ENCODE data around the gene TNRC6A. TPM values are rescaled to one million over a fixed set of nuclear protein-coding genes. Genes with fewer than 3 reads are reported as not detected.
"Not testable (repeated sequence)": the region's sequence is repeated elsewhere in the genome, so short reads cannot be mapped to it uniquely, and the experiment has no call there.

Gene TNRC6A
- total RNA-seq, 1 experiment from 2014 or later = 84.8 TPM

GRCh38 chr16:24748242-24748641 is 18.8 kb downstream of the TNRC6A start:
- Histone ChIP-seq H3K4me3 (no peak overlapping the region), H3K9me2 (ENCODE audit: insufficient read depth) (no peaks in the 10 kb centered on the region), H3K4me2 (no peak overlapping the region), H3K79me2 (ENCODE audit: low read depth) (peaks cover 98% of the 10 kb centered on the region), H4K20me1 (ENCODE audit: insufficient read depth) (peaks cover 83% of the 10 kb centered on the region), H3K27ac (peak overlapping the region; percentile 42), H3K36me3 (ENCODE audit: low read depth) (peaks cover 25% of the 10 kb centered on the region), H3K27me3 (ENCODE audit: insufficient read depth, low read depth) (no peaks in the 10 kb centered on the region), H3F3A (ENCODE audit: insufficient read depth, low read depth) (peaks cover 34% of the 10 kb centered on the region), H3K4me1 (replicated peaks; ENCODE audit: insufficient read depth) (peaks cover 15% of the 10 kb centered on the region), H2AFZ (no peak overlapping the region), H3K9me3 (ENCODE audit: insufficient read depth, low read depth) (no peaks in the 10 kb centered on the region)
- ChIA-PET CTCF (no interaction called here), POLR2A (ENCODE audit: unreplicated experiment) (interaction anchor here (0.5 kb wide), 1 partner anchor 142 kb away, joined by 10 read pairs; no protein-coding TSS in a partner anchor)
- intact Hi-C loops (cut with micrococcal nuclease; ENCODE audit: unreplicated experiment) = loop anchor here (10.0 kb wide), 1 partner anchor 163 kb away; no protein-coding TSS in a partner anchor
- peak; percentile 40 to 59 for DNase-seq
- no TSS peak for BruUV-seq (replicated peaks)
- no peak for TF ChIP-seq EZH2 (IDR thresholded peaks at IDR 0.05; ENCODE audit: low read depth)

- no TSS peak for BruUV-seq (replicated peaks)
- Histone ChIP-seq H3K4me3 (no peak overlapping the region), H2AFZ (no peak overlapping the region), H3K4me1 (replicated peaks; ENCODE audit: insufficient read depth) (peaks cover 15% of the 10 kb centered on the region), H3K79me2 (ENCODE audit: low read depth) (peaks cover 97% of the 10 kb centered on the region), H3F3A (ENCODE audit: insufficient read depth, low read depth) (peaks cover 36% of the 10 kb centered on the region), H3K36me3 (ENCODE audit: low read depth) (peaks cover 21% of the 10 kb centered on the region), H3K9me3 (ENCODE audit: insufficient read depth, low read depth) (no peaks in the 10 kb centered on the region), H3K9me2 (ENCODE audit: insufficient read depth) (no peaks in the 10 kb centered on the region), H3K4me2 (no peak overlapping the region), H3K27ac (no peak overlapping the region), H4K20me1 (ENCODE audit: insufficient read depth) (peaks cover 75% of the 10 kb centered on the region), H3K27me3 (ENCODE audit: insufficient read depth, low read depth) (no peaks in the 10 kb centered on the region)
- TF ChIP-seq, protein P1, sequence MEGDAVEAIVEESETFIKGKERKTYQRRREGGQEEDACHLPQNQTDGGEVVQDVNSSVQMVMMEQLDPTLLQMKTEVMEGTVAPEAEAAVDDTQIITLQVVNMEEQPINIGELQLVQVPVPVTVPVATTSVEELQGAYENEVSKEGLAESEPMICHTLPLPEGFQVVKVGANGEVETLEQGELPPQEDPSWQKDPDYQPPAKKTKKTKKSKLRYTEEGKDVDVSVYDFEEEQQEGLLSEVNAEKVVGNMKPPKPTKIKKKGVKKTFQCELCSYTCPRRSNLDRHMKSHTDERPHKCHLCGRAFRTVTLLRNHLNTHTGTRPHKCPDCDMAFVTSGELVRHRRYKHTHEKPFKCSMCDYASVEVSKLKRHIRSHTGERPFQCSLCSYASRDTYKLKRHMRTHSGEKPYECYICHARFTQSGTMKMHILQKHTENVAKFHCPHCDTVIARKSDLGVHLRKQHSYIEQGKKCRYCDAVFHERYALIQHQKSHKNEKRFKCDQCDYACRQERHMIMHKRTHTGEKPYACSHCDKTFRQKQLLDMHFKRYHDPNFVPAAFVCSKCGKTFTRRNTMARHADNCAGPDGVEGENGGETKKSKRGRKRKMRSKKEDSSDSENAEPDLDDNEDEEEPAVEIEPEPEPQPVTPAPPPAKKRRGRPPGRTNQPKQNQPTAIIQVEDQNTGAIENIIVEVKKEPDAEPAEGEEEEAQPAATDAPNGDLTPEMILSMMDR (conservative IDR thresholded peaks at IDR 0.05) = no peak
- no peak for TF ChIP-seq EZH2 (IDR thresholded peaks at IDR 0.05; ENCODE audit: low read depth)
- DNase-seq = no peak
- ChIA-PET POLR2A (ENCODE audit: unreplicated experiment) (no interaction called here), CTCF (no interaction called here)
- intact Hi-C loops (cut with micrococcal nuclease; ENCODE audit: unreplicated experiment) = loop anchor here (10.0 kb wide), 1 partner anchor 165 kb away; no protein-coding TSS in a partner anchor
Measured at GRCh38 chr16:24749310-24749709, 19.9 kb downstream of the TNRC6A start.

DNA sequence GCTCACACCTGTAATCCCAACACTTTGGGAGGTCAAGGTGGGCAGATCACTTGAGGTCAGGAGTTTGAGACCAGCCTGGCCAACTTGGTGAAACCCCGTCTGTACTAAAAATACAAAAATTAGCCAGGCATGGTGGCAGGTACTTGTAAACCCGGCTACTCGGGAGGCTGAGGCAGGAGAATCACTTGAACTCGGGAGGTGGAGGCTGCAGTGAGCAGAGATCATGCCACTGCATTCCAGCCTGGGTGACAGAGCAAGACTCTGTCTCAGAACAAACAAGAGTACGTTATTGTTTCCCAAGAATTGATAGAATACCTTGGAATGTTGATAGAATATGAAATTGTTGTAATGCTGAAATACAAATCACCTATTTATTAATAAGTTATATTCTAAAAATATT is 20.4 kb downstream of the TNRC6A start:
- H3K9me3 ChIP-seq (ENCODE audit: insufficient read depth, low read depth); H3K27ac ChIP-seq; DNase-seq; BruUV-seq (replicated peaks); H3K9me2 ChIP-seq (ENCODE audit: insufficient read depth); H3K27me3 ChIP-seq (ENCODE audit: insufficient read depth, low read depth); H3K4me2 ChIP-seq; H2AFZ ChIP-seq; CTCF ChIA-PET; H3K4me3 ChIP-seq: not testable (repeated sequence)
- POLR2A ChIA-PET (ENCODE audit: unreplicated experiment) = interaction anchor here (0.7 kb wide), 1 partner anchor 1220 kb away, joined by 6 read pairs; no protein-coding TSS in a partner anchor
- Histone ChIP-seq H3K36me3 (ENCODE audit: low read depth) (peaks cover 21% of the 10 kb centered on the region), H4K20me1 (ENCODE audit: insufficient read depth) (peaks cover 70% of the 10 kb centered on the region), H3F3A (ENCODE audit: insufficient read depth, low read depth) (peaks cover 36% of the 10 kb centered on the region), H3K79me2 (ENCODE audit: low read depth) (peaks cover 97% of the 10 kb centered on the region), H3K4me1 (replicated peaks; ENCODE audit: insufficient read depth) (peaks cover 15% of the 10 kb centered on the region)
- intact Hi-C loops (cut with micrococcal nuclease; ENCODE audit: unreplicated experiment) = loop anchor here (10.0 kb wide), 1 partner anchor 165 kb away; no protein-coding TSS in a partner anchor

DNA sequence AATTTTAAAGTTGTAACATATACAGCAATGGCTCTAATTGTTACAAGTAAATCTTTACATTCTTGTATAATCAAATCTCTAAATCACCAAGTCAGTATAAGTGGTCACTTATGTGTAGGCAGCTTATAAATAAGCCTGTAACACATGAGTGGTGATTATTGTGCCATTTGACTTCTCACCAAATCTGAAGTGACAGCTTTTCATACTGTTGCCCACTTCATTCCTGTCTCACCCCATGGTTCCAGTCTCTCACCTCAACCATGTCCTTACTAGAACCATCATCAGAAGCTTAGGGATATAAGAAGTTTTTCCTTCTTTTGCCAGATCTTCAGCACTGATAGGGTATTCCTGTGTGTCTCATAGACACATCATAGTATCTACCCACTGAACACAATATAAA is 23.5 kb downstream of the TNRC6A start:
- intact Hi-C loops (cut with micrococcal nuclease; ENCODE audit: unreplicated experiment) = no loop called here
- no peak overlapping the region for H2AFZ ChIP-seq
- CTCF ChIA-PET = no interaction called here

More for the DNA sequence above, 23.5 kb downstream of the TNRC6A start:
- no peak for TF ChIP-seq EZH2 (IDR thresholded peaks at IDR 0.05; ENCODE audit: low read depth)
- TF ChIP-seq, protein P1 (conservative IDR thresholded peaks at IDR 0.05) = no peak
- no peaks in the 10 kb centered on the region for H3K27me3 ChIP-seq (ENCODE audit: insufficient read depth, low read depth)
- H3K4me2 ChIP-seq = no peak overlapping the region
- H3F3A ChIP-seq (ENCODE audit: insufficient read depth, low read depth) = peaks cover 17% of the 10 kb centered on the region
- peaks cover 3% of the 10 kb centered on the region; the same call in 1 of the 2 replicates for H3K36me3 ChIP-seq (ENCODE audit: low read depth)
- no TSS peak for BruUV-seq (replicated peaks)
- H3K9me3 ChIP-seq (ENCODE audit: insufficient read depth, low read depth) = no peaks in the 10 kb centered on the region
- peaks cover 2% of the 10 kb centered on the region for H3K4me1 ChIP-seq (replicated peaks; ENCODE audit: insufficient read depth)
- H3K79me2 ChIP-seq (ENCODE audit: low read depth) = peaks cover 87% of the 10 kb centered on the region
- POLR2A ChIA-PET (ENCODE audit: unreplicated experiment) = no interaction called here
- no peaks in the 10 kb centered on the region for H3K9me2 ChIP-seq (ENCODE audit: insufficient read depth)
- DNase-seq = no peak
- H3K4me3 ChIP-seq = no peak overlapping the region
- H4K20me1 ChIP-seq (ENCODE audit: insufficient read depth) = peaks cover 64% of the 10 kb centered on the region
- H3K27ac ChIP-seq = no peak overlapping the region
